Omental fat pad (tissue), 4 donors: ENCODE results near the gene SOS2. TPM values are rescaled to one million over a fixed set of nuclear protein-coding genes. Genes with fewer than 3 reads are reported as not detected.
A peak's percentile ranks its signal among the peaks of the same experiment; 100 is the strongest.

ENCODE experiments used
- ATAC-seq: fragments of 150-250 bp; one replicate; pipeline ENCODE4 v1.9.1; 2016; ENCODE audit warnings: mild to moderate bottlenecking, moderate library complexity; ENCODE audit not compliant: low FRiP score
- DNase-seq: peaks from one replicate; pipeline ENCODE4 v3.0.0-alpha.2; 2019; ENCODE audit warnings: low spot score
- CTCF ChIP-seq, 3 donors: fragments of 450-650 bp; IDR thresholded peaks; one replicate each; pipeline ENCODE4 v1.5.1; 2016 to 2017; ENCODE audit warnings: antibody characterized with exemption in 3 of 3, mild to moderate bottlenecking in 3 of 3, moderate library complexity in 2 of 3
- total RNA-seq, 4 donors: library from RNA; depleted of rRNA; stranded (reverse); fragments of >200 nt; gene quantifications; one replicate each; pipeline ENCODE4 v1.1.0, GENCODE V29; 2016

Gene SOS2
- total RNA-seq, 4 donors from 2014 or later, result 31.3 to 53.0 (median 32.2) TPM

DNA sequence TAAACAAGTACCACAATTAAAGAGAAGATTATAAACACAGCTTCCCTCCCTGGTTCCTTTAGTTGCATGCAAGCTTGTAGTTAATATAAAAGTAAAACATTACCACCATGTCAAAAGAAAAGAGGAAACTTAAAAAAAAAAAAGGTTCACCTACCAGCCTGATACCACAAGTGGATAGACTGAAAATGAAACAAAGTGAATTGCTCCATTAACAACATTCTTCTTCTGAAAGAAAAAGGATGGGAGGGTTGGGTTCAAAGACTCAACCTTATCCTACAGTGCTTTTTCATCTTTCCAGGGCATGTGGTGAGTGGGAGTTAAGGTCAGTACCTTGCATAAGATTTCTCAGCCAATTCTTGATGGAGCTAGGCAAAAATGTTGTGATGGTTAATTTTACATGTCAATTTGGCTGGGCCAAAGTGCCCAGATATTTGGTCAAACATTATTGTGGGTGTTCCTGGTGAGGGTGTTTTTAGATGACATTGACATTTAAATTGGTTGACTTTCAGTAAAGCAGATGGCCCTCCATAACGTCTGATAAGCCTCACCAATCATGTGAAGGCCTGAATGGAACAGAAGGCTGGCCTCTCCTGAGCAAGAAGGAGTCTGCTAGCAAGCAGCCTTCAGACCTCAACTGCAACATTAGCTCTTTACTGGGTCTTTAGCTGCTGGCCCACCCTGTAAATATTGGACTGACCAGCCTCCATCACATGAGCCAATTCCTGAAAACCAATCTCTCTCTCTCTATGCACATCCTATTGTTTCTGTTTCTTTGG lies 143.8 kb downstream of the SOS2 start:
- DNase-seq (no peak), ATAC-seq (no peak)
- no peak for TF ChIP-seq CTCF (IDR thresholded peaks at IDR 0.05)

DNA sequence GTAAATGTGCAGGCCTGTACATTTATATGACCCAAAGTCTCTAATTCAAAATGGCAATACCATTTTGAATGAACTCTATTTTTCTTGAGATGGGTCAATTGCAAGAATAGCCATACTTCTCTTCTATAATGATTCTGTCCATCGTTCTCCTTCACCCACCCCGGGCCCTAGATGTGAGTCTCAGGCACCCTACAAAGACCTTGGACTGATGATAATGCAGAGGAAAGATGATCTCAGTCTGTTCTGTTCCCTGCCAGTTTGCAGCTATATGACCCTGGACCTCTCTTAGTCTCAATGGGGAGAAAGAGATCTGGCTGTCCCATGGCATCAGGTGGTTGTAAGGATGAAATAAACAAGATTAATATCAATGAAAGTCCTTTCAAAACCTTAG lies 145.1 kb downstream of the SOS2 start:
- DNase-seq (no peak), ATAC-seq (no peak)
- no peak for TF ChIP-seq CTCF (IDR thresholded peaks at IDR 0.05)

DNA sequence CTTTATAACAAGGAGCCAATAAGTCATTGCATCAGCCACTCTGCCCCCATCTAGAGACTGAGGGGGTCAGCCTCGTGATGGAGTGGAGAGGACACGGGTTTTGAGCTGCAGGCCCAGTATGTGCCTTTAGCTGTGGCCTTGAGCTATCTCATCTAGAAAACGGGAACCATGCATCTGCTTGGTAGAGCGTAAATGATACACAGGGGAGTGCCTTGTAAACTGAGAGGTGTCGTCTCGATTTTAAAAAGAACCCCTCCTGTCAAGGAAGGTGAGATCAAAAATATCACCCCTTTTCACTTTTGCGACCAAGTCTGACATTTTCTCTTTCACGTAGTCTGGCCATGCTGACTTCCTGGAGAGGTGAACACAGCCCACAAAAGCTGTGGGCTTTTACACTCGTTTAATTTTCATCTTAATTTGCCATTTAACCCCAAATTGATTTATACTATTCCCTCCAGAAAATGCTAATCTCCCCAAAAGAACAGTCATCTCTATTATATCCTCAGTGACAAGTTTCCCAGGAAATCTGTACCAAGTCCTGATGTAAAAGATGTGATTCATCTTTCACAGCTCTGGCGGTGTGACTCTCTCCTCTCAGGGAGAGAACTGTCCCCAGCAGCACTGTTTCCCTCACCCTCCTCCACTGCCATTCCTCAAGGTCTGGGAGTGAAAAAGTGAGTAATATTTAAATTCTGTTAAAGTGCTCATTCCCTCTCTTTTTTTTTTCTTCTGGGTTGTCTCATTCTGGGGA lies 145.6 kb downstream of the SOS2 start:
- no peak for DNase-seq
- no peak for TF ChIP-seq CTCF (IDR thresholded peaks at IDR 0.05)
- ATAC-seq, result no peak

GRCh38 chr14:50084666-50085065 lies 146.7 kb downstream of the SOS2 start:
- DNase-seq (no peak), ATAC-seq (no peak)
- no peak for TF ChIP-seq CTCF (IDR thresholded peaks at IDR 0.05)

DNA sequence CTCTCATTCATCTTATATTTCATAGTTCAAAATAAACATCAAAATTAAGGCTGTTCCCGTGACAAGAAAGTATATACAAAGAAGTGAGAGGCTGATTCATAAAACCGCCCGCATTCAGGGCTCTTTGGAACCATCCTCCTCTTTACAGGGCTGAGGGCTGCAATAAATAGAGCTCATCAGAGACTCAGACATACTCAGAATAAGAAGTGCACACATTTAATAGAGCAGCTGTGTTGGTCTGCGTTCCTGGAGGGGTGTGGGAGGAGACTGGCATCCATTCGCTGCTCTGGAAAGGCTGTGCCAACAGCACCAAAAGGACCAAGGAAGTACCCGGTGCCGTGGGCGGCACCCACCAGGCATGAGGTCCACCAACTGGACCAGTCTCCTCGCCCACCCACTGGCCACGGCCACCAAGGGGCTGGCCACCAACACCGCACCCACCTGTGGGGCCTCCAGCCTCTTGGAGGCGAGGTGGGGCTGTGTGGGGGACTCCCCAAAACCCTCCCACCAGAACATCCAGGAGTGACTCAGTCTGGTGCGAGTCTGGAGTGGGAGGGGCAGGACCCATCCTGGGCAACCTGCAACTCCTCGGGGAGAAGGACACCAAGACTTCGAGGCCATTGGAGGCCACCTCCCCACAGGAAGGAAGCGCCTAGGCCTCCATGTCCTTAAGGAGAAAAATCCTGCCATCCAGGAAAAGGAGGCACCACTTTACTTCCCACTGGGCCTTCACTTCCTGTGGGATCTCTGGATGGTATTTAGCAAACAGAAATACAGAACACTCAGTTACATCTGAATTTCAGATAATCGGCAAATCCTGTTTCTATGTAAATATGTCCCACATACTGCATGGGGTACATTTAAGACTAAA lies 147.7 kb downstream of the SOS2 start:
- ATAC-seq, result no peak
- TF ChIP-seq CTCF (IDR thresholded peaks at IDR 0.05), result no peak
- no peak for DNase-seq

- ATAC-seq (peak; percentile 23), DNase-seq (no peak)
- TF ChIP-seq CTCF (IDR thresholded peaks at IDR 0.05), result no peak
Observed at GRCh38 chr14:50082784-50083466, 148.5 kb downstream of the SOS2 start.
